ENCODE measurements around the gene DXO.
A peak's percentile ranks its signal among the peaks of the same experiment; 100 is the strongest.
"Not testable (repeated sequence)": the region's sequence is repeated elsewhere in the genome, so short reads cannot be mapped to it uniquely, and the experiment has no call there.

The DXO gene

GRCh38 chr6:31971993-31972708, at the start of gene DXO:
TSS of gene DXO (minus strand) at chr6:31972138. CDS start at chr6:31971675, 463 bp downstream.
- peak within 1 kb of the TSS; percentile 65 for H3K4me3 ChIP-seq (ENCODE audit: low read depth, low read length)
- H3K27ac ChIP-seq = peak within 1 kb of the TSS; percentile 98
- peaks cover 46% of the 10 kb centered on the region for H3K36me3 ChIP-seq
- TF ChIP-seq CTCF (IDR thresholded peaks at IDR 0.05; ENCODE audit: low read depth, low read length) = no peak
- peak; percentile 100 for DNase-seq
- peaks cover 5% of the 10 kb centered on the region for H3K9me3 ChIP-seq (ENCODE audit: severe bottlenecking)
- no peaks in the 10 kb centered on the region for H3K27me3 ChIP-seq (ENCODE audit: insufficient read depth, low read depth, severe bottlenecking)

- not testable (repeated sequence) for H3K4me3 ChIP-seq (ENCODE audit: low read depth, low read length); H3K9me3 ChIP-seq (ENCODE audit: severe bottlenecking); H3K36me3 ChIP-seq; DNase-seq; H3K27ac ChIP-seq; H3K27me3 ChIP-seq (ENCODE audit: insufficient read depth, low read depth, severe bottlenecking)
Measured at GRCh38 chr6:32014547-32014946, 42.6 kb upstream of the DXO start, which contains the start of gene C4B. TSS of gene C4B (plus strand) at chr6:32014795. CDS start at chr6:32014846, 51 bp downstream.

- H3K27ac ChIP-seq; H3K9me3 ChIP-seq (ENCODE audit: severe bottlenecking): not testable (repeated sequence)
Measured at GRCh38 chr6:32013738-32014137, 41.8 kb upstream of the DXO start.

GRCh38 chr6:32012941-32013617, 41.1 kb upstream of the DXO start:
- not testable (repeated sequence) for DNase-seq; H3K4me3 ChIP-seq (ENCODE audit: low read depth, low read length); H3K27ac ChIP-seq; H3K9me3 ChIP-seq (ENCODE audit: severe bottlenecking); H3K36me3 ChIP-seq; H3K27me3 ChIP-seq (ENCODE audit: insufficient read depth, low read depth, severe bottlenecking)

More at GRCh38 chr6:32013738-32014137, 41.8 kb upstream of the DXO start:
- not testable (repeated sequence) for DNase-seq; H3K4me3 ChIP-seq (ENCODE audit: low read depth, low read length); H3K36me3 ChIP-seq; H3K27me3 ChIP-seq (ENCODE audit: insufficient read depth, low read depth, severe bottlenecking)

- H3K27ac ChIP-seq; H3K36me3 ChIP-seq; H3K9me3 ChIP-seq (ENCODE audit: severe bottlenecking); H3K4me3 ChIP-seq (ENCODE audit: low read depth, low read length); H3K27me3 ChIP-seq (ENCODE audit: insufficient read depth, low read depth, severe bottlenecking): not testable (repeated sequence)
- DNase-seq = peak; percentile 7
Measured at GRCh38 chr6:32010856-32011530, 39.1 kb upstream of the DXO start.

GRCh38 chr6:32009537-32009936, 37.6 kb upstream of the DXO start:
- not testable (repeated sequence) for DNase-seq; H3K27ac ChIP-seq; H3K9me3 ChIP-seq (ENCODE audit: severe bottlenecking); H3K36me3 ChIP-seq; H3K27me3 ChIP-seq (ENCODE audit: insufficient read depth, low read depth, severe bottlenecking); H3K4me3 ChIP-seq (ENCODE audit: low read depth, low read length)

- peak overlapping the region; percentile 49; the same call in 1 of the 2 replicates for H3K27ac ChIP-seq
- not testable (repeated sequence) for H3K27me3 ChIP-seq (ENCODE audit: insufficient read depth, low read depth, severe bottlenecking); H3K9me3 ChIP-seq (ENCODE audit: severe bottlenecking); H3K36me3 ChIP-seq; H3K4me3 ChIP-seq (ENCODE audit: low read depth, low read length)
- DNase-seq = peak; percentile 98
Measured at GRCh38 chr6:32008616-32009015, 36.7 kb upstream of the DXO start.

- DNase-seq = peak; percentile 7
- H3K27ac ChIP-seq; H3K9me3 ChIP-seq (ENCODE audit: severe bottlenecking); H3K36me3 ChIP-seq; H3K4me3 ChIP-seq (ENCODE audit: low read depth, low read length); H3K27me3 ChIP-seq (ENCODE audit: insufficient read depth, low read depth, severe bottlenecking): not testable (repeated sequence)
Measured at GRCh38 chr6:32008037-32008436, 36.1 kb upstream of the DXO start.

GRCh38 chr6:32007086-32007485, 35.1 kb upstream of the DXO start:
- peak; percentile 37 for DNase-seq
- 0 out of 2 replicates have a peak, but pooled peaks have one; percentile 13 for TF ChIP-seq CTCF (IDR thresholded peaks at IDR 0.05; ENCODE audit: low read depth, low read length)

GRCh38 chr6:32005991-32006529, 34.1 kb upstream of the DXO start:
- peak; percentile 7 for DNase-seq
- H3K4me3 ChIP-seq (ENCODE audit: low read depth, low read length); H3K9me3 ChIP-seq (ENCODE audit: severe bottlenecking); H3K36me3 ChIP-seq; H3K27me3 ChIP-seq (ENCODE audit: insufficient read depth, low read depth, severe bottlenecking); H3K27ac ChIP-seq: not testable (repeated sequence)

More at GRCh38 chr6:32007086-32007485, 35.1 kb upstream of the DXO start:
- not testable (repeated sequence) for H3K36me3 ChIP-seq; H3K9me3 ChIP-seq (ENCODE audit: severe bottlenecking); H3K27me3 ChIP-seq (ENCODE audit: insufficient read depth, low read depth, severe bottlenecking); H3K27ac ChIP-seq; H3K4me3 ChIP-seq (ENCODE audit: low read depth, low read length)

- not testable (repeated sequence) for H3K4me3 ChIP-seq (ENCODE audit: low read depth, low read length); H3K36me3 ChIP-seq; H3K9me3 ChIP-seq (ENCODE audit: severe bottlenecking); H3K27me3 ChIP-seq (ENCODE audit: insufficient read depth, low read depth, severe bottlenecking); H3K27ac ChIP-seq
- peak; percentile 5 for DNase-seq
Measured at GRCh38 chr6:32005538-32005880, 33.6 kb upstream of the DXO start.
